Measurements from ENCODE around the gene PNPLA7.

DNA sequence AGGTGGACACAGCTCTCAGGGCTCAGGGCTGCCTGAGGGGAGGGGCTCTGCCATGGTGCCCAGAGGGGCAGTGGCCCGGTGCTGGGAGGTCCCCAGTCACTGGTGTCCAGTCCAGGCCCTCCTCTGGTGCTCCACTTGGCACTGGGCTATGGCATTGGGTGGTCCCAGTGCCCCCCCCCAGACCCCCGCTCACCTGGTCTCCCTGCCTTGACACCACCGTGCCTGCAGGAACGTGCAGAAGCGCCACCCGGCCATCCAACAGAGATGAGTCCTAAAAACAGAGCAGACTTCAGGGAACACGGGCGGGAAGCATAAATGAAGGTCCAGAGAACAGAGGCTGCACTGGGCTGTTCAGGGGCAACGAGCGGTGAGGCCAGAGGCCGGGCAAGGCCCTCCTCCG lies 48.7 kb downstream of the PNPLA7 start:
- no peak for TF ChIP-seq ZNF544 (tag by site-specific recombination; IDR thresholded peaks at IDR 0.05)
- TF ChIP-seq, protein P1, sequence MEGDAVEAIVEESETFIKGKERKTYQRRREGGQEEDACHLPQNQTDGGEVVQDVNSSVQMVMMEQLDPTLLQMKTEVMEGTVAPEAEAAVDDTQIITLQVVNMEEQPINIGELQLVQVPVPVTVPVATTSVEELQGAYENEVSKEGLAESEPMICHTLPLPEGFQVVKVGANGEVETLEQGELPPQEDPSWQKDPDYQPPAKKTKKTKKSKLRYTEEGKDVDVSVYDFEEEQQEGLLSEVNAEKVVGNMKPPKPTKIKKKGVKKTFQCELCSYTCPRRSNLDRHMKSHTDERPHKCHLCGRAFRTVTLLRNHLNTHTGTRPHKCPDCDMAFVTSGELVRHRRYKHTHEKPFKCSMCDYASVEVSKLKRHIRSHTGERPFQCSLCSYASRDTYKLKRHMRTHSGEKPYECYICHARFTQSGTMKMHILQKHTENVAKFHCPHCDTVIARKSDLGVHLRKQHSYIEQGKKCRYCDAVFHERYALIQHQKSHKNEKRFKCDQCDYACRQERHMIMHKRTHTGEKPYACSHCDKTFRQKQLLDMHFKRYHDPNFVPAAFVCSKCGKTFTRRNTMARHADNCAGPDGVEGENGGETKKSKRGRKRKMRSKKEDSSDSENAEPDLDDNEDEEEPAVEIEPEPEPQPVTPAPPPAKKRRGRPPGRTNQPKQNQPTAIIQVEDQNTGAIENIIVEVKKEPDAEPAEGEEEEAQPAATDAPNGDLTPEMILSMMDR (tag by site-specific recombination; IDR thresholded peaks at IDR 0.05) = no peak
- TF ChIP-seq ZNF214 (tag by site-specific recombination; IDR thresholded peaks at IDR 0.05; ENCODE audit: borderline replicate concordance) = no peak
- no peak for TF ChIP-seq IKZF3 (tag by site-specific recombination; IDR thresholded peaks at IDR 0.05)
- no peak for TF ChIP-seq ZNF777 (tag by site-specific recombination; IDR thresholded peaks at IDR 0.05; ENCODE audit: borderline replicate concordance)
- TF ChIP-seq TRIM28 (IDR thresholded peaks at IDR 0.05; ENCODE audit: borderline replicate concordance, low read length) = no peak

Data from HEK293 (cell line).